ENCODE data around the gene ADARB2. TPM values are rescaled to one million over a fixed set of nuclear protein-coding genes. Genes with fewer than 3 reads are reported as not detected.

ADARB2 gene
- total RNA-seq, 4 donors from 2014 or later = 8.4 to 23.2 (median 19.6) TPM

DNA sequence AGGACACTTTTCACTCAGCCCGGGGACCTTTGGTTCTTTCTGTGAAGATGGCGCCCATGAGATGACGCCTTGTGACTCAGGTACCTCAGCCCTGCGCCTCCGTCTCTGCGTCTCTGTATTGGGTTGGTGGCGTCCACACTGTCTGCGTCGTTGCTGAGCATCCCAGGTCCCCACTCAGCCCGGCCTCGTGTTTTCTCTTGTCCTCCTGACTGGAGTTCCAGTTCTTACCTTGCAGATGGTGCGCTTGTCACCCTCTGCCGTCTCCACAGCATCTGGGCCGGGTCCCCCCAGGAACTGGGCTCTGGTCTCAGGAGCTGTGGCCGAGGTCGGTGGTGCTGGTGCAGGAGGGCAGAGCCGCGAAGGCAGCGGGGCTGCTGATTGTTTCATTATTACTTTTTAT, 530.7 kb downstream of the ADARB2 start:
- no peak overlapping the region for H3K27ac ChIP-seq
- H3K36me3 ChIP-seq = no peaks in the 10 kb centered on the region
- 94 to 96% methylated on average over 19 of the region's 19 CpGs for WGBS, 2 donors
- DNase-seq (ENCODE audit: low spot score in 2 of 2) = no peak
- no peaks in the 10 kb centered on the region for H3K27me3 ChIP-seq
- no peak overlapping the region for H3K4me3 ChIP-seq
- H3K4me1 ChIP-seq = no peaks in the 10 kb centered on the region
- TF ChIP-seq, protein P1, sequence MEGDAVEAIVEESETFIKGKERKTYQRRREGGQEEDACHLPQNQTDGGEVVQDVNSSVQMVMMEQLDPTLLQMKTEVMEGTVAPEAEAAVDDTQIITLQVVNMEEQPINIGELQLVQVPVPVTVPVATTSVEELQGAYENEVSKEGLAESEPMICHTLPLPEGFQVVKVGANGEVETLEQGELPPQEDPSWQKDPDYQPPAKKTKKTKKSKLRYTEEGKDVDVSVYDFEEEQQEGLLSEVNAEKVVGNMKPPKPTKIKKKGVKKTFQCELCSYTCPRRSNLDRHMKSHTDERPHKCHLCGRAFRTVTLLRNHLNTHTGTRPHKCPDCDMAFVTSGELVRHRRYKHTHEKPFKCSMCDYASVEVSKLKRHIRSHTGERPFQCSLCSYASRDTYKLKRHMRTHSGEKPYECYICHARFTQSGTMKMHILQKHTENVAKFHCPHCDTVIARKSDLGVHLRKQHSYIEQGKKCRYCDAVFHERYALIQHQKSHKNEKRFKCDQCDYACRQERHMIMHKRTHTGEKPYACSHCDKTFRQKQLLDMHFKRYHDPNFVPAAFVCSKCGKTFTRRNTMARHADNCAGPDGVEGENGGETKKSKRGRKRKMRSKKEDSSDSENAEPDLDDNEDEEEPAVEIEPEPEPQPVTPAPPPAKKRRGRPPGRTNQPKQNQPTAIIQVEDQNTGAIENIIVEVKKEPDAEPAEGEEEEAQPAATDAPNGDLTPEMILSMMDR (IDR thresholded peaks at IDR 0.05) = no peak
- H3K9me3 ChIP-seq = no peaks in the 10 kb centered on the region

DNA sequence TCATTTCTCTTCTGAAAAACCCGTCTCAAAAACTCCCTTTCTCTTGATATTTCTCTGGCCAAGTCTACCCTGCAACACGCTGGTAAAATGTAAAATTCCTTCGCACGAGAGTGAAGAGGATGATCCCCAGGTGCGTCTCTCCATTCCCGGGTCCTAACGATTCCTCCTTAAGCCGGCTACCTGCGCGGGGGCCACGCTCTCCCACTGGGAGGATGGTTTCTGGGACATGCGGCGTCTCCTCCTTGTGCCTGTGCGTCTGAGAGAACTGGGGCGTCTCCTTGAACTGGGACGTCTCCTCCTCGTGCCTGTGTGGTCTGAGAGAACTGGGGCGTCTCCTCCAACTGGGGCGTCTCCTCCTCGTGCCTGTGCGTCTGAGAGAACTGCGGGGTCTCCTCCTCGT, 531.2 kb downstream of the ADARB2 start:
- Histone ChIP-seq H3K27ac (no peak overlapping the region), H3K36me3 (no peaks in the 10 kb centered on the region), H3K4me1 (peaks cover 0 to 1% (median 0%) of the 10 kb centered on the region in 4 donors), H3K27me3 (no peaks in the 10 kb centered on the region), H3K4me3 (no peak overlapping the region), H3K9me3 (no peaks in the 10 kb centered on the region)
- TF ChIP-seq EP300 (IDR thresholded peaks at IDR 0.05) (no peak), POLR2A (IDR thresholded peaks at IDR 0.05) (no peak)
- TF ChIP-seq, protein P1 (IDR thresholded peaks at IDR 0.05) = no peak
- no peak for DNase-seq (ENCODE audit: low spot score in 2 of 2)
- 86 to 88% methylated on average over 23 of the region's 23 CpGs for WGBS, 2 donors

DNA sequence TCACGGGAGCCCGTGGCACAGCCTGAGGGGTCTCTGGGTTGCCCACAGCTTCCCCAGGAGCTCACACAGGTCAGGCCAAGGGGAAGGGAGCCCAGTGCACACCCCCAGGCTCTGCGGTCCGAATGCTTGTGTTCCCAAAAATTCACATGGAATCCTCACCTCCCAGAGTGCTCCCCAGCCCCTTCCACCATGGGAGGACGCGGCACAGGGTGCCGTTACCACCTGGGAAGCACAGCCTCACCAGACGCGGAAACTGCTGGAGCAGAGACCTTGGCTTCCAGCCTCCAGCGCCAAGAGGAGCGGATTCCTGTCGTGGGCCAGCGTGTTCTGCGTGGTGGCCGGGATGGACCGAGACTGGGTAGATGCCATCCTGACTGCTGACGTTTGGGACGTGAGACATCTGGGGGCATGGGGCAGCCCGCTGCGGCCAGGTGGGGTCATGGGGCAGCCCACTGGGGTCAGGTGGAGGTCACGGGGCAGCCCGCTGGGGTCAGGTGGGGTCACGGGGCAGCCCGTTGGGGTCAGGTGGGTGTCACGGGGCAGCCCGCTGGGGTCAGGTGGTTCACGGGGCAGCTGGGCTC, 531.8 kb downstream of the ADARB2 start:
- no peaks in the 10 kb centered on the region for H3K9me3 ChIP-seq
- no peaks in the 10 kb centered on the region for H3K27me3 ChIP-seq
- H3K36me3 ChIP-seq = no peaks in the 10 kb centered on the region
- TF ChIP-seq EP300 (IDR thresholded peaks at IDR 0.05) = no peak
- no peak for TF ChIP-seq POLR2A (IDR thresholded peaks at IDR 0.05)
- TF ChIP-seq, protein P1 (IDR thresholded peaks at IDR 0.05) = no peak
- no peak for DNase-seq (ENCODE audit: low spot score in 2 of 2)
- 86 to 90% methylated on average over 15 to 17 of the region's 27 CpGs for WGBS, 2 donors
- H3K27ac ChIP-seq = no peak overlapping the region
- H3K4me3 ChIP-seq = no peak overlapping the region
- peaks cover 0 to 5% (median 2%) of the 10 kb centered on the region in 4 donors for H3K4me1 ChIP-seq

DNA sequence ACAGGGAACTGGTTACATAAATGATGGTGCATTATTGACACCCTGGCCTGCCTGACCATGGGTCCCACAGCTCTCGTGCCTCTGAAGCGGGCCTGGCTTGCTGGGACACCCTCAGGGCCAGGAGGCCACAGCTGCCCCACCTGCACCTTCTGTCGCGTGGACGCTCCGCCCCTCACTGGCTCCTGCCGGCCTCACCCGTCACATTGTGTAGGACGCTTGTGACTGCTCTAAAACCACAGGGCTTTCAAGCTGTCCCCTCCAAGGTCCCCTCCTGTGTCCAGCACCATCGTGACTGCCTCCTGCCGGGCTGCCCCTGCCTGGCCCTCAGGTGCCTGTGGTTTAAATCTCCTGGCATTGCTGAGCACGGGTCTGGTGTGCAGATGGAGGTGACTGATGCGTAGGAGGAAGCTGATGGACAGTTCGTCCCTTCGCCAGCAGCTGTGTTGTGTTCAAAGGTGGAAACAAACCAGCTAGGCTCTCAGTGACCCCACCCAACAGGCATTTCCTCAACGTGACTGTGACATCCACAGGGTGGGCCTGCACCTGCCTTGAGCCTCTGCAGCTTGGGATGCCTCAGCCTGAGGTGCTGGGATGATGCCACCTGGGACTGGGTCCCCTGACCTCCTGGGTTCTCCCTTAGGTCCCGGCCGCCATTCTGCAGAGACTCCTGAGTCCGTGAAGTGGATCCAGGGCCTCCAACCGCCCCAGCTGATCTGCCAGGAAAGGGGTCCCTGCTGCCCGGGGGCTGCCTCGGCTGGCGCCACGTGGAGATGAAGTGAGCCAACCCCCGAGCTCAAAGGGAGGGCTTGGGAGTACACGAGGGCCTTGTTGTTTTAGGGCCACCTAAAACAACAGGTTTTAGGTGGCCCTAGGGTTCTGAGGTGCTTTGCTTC, 532.6 kb downstream of the ADARB2 start:
- no peak overlapping the region for H3K27ac ChIP-seq
- no peaks in the 10 kb centered on the region for H3K36me3 ChIP-seq
- no peaks in the 10 kb centered on the region for H3K27me3 ChIP-seq
- peaks cover 0 to 11% (median 7%) of the 10 kb centered on the region in 4 donors for H3K4me1 ChIP-seq
- no peak for DNase-seq (ENCODE audit: low spot score in 2 of 2)
- WGBS, 2 donors = 87 to 91% methylated on average over 25 to 26 of the region's 26 CpGs
- TF ChIP-seq POLR2A (IDR thresholded peaks at IDR 0.05) = no peak
- TF ChIP-seq EP300 (IDR thresholded peaks at IDR 0.05) = no peak
- TF ChIP-seq, protein P1 (IDR thresholded peaks at IDR 0.05) = no peak
- no peaks in the 10 kb centered on the region for H3K9me3 ChIP-seq
- no peak overlapping the region for H3K4me3 ChIP-seq

DNA sequence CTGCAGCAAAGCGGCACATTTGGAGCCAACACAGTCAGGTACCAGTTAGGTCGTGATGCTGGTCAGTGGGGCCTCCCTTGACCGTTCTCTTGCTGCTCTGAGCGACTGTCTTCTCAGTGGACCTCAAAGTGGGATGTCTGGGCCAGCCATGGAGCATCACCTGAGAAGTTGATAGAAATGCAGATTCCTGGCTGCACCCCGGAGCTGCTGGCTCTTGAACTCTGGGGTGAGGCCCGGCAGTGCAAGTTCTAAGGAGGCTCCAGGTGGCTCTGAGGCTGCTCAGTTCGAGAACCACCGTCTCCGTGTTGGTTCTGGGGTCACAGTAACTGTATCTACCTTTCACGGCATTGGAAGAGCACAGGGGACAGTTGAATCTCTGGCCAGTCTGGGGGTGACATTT, 533.6 kb downstream of the ADARB2 start:
- no peak overlapping the region for H3K4me3 ChIP-seq
- no peaks in the 10 kb centered on the region for H3K36me3 ChIP-seq
- H3K4me1 ChIP-seq = peaks cover 0 to 16% (median 12%) of the 10 kb centered on the region in 4 donors
- DNase-seq (ENCODE audit: low spot score in 2 of 2) = no peak
- H3K27me3 ChIP-seq = no peaks in the 10 kb centered on the region
- no peaks in the 10 kb centered on the region for H3K9me3 ChIP-seq
- TF ChIP-seq POLR2A (IDR thresholded peaks at IDR 0.05) (no peak), EP300 (IDR thresholded peaks at IDR 0.05) (no peak)
- TF ChIP-seq, protein P1 (IDR thresholded peaks at IDR 0.05) = no peak
- no peak overlapping the region for H3K27ac ChIP-seq
- 85 to 86% methylated on average over 10 of the region's 10 CpGs for WGBS, 2 donors
